ENCODE measurements around the gene PRRC2A. TPM values are rescaled to one million over a fixed set of nuclear protein-coding genes. Genes with fewer than 3 reads are reported as not detected.
A peak's percentile ranks its signal among the peaks of the same experiment; 100 is the strongest.

The PRRC2A gene
- total RNA-seq, 3 donors from 2014 or later (not counting 1 experiment from before 2014, with no cell fraction given), result 264 to 294 (median 294) TPM

- H3K4me1 ChIP-seq (ENCODE audit: control insufficient read depth, insufficient read depth, low read length), result no peaks in the 10 kb centered on the region
- no peaks in the 10 kb centered on the region for H3K27me3 ChIP-seq (ENCODE audit: control insufficient read depth, insufficient read depth, low read length)
- no peak for ATAC-seq
- peaks cover 95% of the 10 kb centered on the region for H3K36me3 ChIP-seq (ENCODE audit: control insufficient read depth, insufficient read depth, low read length)
- no peaks in the 10 kb centered on the region for H3K9me3 ChIP-seq (ENCODE audit: control insufficient read depth, insufficient read depth, low read length)
- no peak for DNase-seq
- Mint-ChIP-seq H3K4me1 (peaks cover 0 to 20% of the 10 kb centered on the region in 2 donors), H3K9me3 (no peaks in the 10 kb centered on the region), H3K4me3 (peak overlapping the region; percentile 25), H3K36me3 (no peaks in the 10 kb centered on the region), H3K27me3 (ENCODE audit: low read depth in 2 of 2) (no peaks in the 10 kb centered on the region), H3K27ac (peak overlapping the region; percentile 23 to 70)
- intact Hi-C loops (cut with micrococcal nuclease), result no loop called here
- no peak overlapping the region for H3K27ac ChIP-seq (ENCODE audit: low read length)
- no peak overlapping the region for H3K4me3 ChIP-seq (ENCODE audit: low read length)
- WGBS (ENCODE audit: insufficient coverage), result 84% methylated on average over 11 of the region's 11 CpGs
- TF ChIP-seq CTCF (IDR thresholded peaks at IDR 0.05), result no peak
Observed at GRCh38 chr6:31634969-31635575, 14.6 kb downstream of the PRRC2A start.

DNA sequence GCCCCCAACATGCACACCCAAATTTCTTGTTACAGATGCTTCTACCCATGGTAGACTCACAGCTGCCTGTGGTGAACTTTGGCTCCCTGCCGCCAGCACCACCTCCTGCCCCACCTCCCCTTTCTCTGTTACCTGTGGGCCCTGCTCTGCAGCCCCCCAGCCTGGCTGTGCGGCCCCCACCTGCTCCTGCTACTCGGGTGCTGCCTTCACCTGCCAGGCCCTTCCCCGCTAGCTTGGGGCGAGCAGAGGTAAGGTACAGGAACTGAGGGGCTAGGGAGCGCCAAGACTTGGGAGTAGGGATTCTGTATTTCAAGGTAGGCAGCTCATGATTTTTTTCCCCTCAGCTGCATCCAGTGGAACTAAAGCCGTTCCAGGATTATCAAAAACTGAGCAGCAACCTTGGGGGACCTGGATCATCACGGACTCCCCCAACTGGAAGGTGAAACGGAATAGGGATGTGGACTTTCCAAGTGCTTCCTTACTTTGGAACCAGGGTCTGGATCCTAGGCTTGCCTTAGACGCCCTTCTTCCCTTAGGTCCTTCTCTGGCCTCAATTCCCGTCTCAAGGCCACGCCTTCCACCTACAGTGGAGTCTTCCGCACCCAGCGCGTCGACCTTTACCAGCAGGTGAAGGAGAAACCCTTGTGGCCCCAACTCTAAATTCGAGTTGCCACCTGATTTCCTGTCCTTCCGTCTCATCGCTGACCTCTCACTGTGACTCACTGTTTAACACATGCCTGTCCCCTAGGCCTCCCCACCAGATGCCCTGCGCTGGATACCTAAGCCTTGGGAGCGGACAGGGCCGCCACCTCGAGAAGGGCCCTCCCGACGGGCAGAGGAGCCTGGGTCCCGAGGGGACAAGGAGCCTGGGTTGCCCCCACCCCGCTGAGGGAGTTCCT, 16.4 kb downstream of the PRRC2A start:
- H3K27ac ChIP-seq (ENCODE audit: low read length), result no peak overlapping the region
- TF ChIP-seq CTCF (IDR thresholded peaks at IDR 0.05), result no peak
- no peaks in the 10 kb centered on the region for H3K4me1 ChIP-seq (ENCODE audit: control insufficient read depth, insufficient read depth, low read length)
- H3K9me3 ChIP-seq (ENCODE audit: control insufficient read depth, insufficient read depth, low read length), result no peaks in the 10 kb centered on the region
- H3K4me3 Mint-ChIP-seq, result no peak overlapping the region
- no peak overlapping the region for H3K4me3 ChIP-seq (ENCODE audit: low read length)
- intact Hi-C loops (cut with micrococcal nuclease), result no loop called here
- ATAC-seq (no peak), DNase-seq (no peak)
- no peaks in the 10 kb centered on the region for H3K27me3 Mint-ChIP-seq (ENCODE audit: low read depth in 2 of 2)
- WGBS (ENCODE audit: insufficient coverage), result 92% methylated on average over 26 of the region's 27 CpGs
- H3K36me3 Mint-ChIP-seq, result no peaks in the 10 kb centered on the region
- H3K36me3 ChIP-seq (ENCODE audit: control insufficient read depth, insufficient read depth, low read length), result peaks cover 95% of the 10 kb centered on the region
- H3K27me3 ChIP-seq (ENCODE audit: control insufficient read depth, insufficient read depth, low read length), result no peaks in the 10 kb centered on the region
- H3K4me1 Mint-ChIP-seq, result peaks cover 0 to 17% of the 10 kb centered on the region in 2 donors
- peak overlapping the region in 1 of 2 donors; percentile 37 for H3K27ac Mint-ChIP-seq
- no peaks in the 10 kb centered on the region for H3K9me3 Mint-ChIP-seq

- H3K27ac ChIP-seq (ENCODE audit: low read length), result no peak overlapping the region
- no peaks in the 10 kb centered on the region for H3K27me3 Mint-ChIP-seq (ENCODE audit: low read depth in 2 of 2)
Observed at GRCh38 chr6:31639043-31639442, 18.5 kb downstream of the PRRC2A start.

More at GRCh38 chr6:31639043-31639442, 18.5 kb downstream of the PRRC2A start:
- peak overlapping the region in 1 of 2 donors; percentile 59 for H3K27ac Mint-ChIP-seq
- ATAC-seq (no peak), DNase-seq (no peak)
- TF ChIP-seq CTCF (IDR thresholded peaks at IDR 0.05), result no peak
- Histone ChIP-seq H3K4me3 (ENCODE audit: low read length) (no peak overlapping the region), H3K9me3 (ENCODE audit: control insufficient read depth, insufficient read depth, low read length) (no peaks in the 10 kb centered on the region), H3K36me3 (ENCODE audit: control insufficient read depth, insufficient read depth, low read length) (peaks cover 94% of the 10 kb centered on the region), H3K27me3 (ENCODE audit: control insufficient read depth, insufficient read depth, low read length) (no peaks in the 10 kb centered on the region), H3K4me1 (ENCODE audit: control insufficient read depth, insufficient read depth, low read length) (no peaks in the 10 kb centered on the region)
- H3K4me1 Mint-ChIP-seq, result peaks cover 0 to 1% of the 10 kb centered on the region in 2 donors
- no peaks in the 10 kb centered on the region for H3K9me3 Mint-ChIP-seq
- no peaks in the 10 kb centered on the region for H3K36me3 Mint-ChIP-seq
- WGBS (ENCODE audit: insufficient coverage), result 92% methylated on average over 9 of the region's 9 CpGs
- no peak overlapping the region for H3K4me3 Mint-ChIP-seq
- intact Hi-C loops (cut with micrococcal nuclease), result no loop called here

All from natural killer cell (primary cell).